Esophagus squamous epithelium (tissue), 4 donors: ENCODE measurements around the gene TBC1D23.

Experiments
- POLR2A ChIP-seq, 4 donors: fragments of 450-650 bp; IDR thresholded peaks; one replicate each; pipeline ENCODE4 v1.6.1; 2017; ENCODE audit warnings: antibody characterized with exemption in 4 of 4, mild to moderate bottlenecking in 4 of 4, moderate library complexity in 3 of 4
- TF ChIP-seq, protein P1 (sequence below), 6 experiments: fragments of 450-650 bp in 4 of 6; fragments of 200-600 bp in 2 of 6; sonication (generic) in 2 of 6; IDR thresholded peaks; one replicate each; pipeline ENCODE4 v1.5.1; 2016 to 2019; ENCODE audit warnings: antibody characterized with exemption in 6 of 6, mild to moderate bottlenecking in 4 of 6, moderate library complexity in 4 of 6

DNA sequence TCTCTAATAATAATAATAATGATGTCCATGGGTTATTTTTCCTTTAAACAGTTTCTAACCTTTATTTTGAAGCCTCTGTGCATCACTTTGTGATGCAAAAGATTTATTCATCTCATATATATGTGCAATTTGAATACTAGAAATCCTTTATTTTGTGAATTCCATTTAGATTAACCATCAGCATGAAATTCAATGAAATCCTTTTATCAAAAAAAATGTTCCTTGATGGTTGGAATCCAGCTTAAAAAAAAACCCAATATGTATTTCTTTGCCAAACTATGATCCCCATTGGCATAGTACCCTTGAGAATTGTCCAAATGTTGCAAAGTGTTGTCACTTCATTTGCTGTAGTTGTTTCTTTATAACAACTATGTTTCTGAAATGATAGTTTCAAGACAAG lies 7.4 kb downstream of the TBC1D23 start:
- TF ChIP-seq, protein P1, sequence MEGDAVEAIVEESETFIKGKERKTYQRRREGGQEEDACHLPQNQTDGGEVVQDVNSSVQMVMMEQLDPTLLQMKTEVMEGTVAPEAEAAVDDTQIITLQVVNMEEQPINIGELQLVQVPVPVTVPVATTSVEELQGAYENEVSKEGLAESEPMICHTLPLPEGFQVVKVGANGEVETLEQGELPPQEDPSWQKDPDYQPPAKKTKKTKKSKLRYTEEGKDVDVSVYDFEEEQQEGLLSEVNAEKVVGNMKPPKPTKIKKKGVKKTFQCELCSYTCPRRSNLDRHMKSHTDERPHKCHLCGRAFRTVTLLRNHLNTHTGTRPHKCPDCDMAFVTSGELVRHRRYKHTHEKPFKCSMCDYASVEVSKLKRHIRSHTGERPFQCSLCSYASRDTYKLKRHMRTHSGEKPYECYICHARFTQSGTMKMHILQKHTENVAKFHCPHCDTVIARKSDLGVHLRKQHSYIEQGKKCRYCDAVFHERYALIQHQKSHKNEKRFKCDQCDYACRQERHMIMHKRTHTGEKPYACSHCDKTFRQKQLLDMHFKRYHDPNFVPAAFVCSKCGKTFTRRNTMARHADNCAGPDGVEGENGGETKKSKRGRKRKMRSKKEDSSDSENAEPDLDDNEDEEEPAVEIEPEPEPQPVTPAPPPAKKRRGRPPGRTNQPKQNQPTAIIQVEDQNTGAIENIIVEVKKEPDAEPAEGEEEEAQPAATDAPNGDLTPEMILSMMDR (IDR thresholded peaks at IDR 0.05) = no peak
- no peak for TF ChIP-seq POLR2A (IDR thresholded peaks at IDR 0.05)
